H9 (cell line): ENCODE data around the gene SERPINB8. TPM values are rescaled to one million over a fixed set of nuclear protein-coding genes. Genes with fewer than 3 reads are reported as not detected.

ENCODE experiments used
- DNase-seq: peaks from one replicate; pipeline ENCODE4 v3.0.0-alpha.2; 2017
- H2AFZ ChIP-seq: one replicate; pipeline ENCODE4 v1.6.1; 2013; ENCODE audit warnings: mild to moderate bottlenecking, low read length, control low read depth, moderate library complexity
- H2AK5ac ChIP-seq: 2 replicates; pipeline ENCODE4 v1.6.1; 2013; ENCODE audit warnings: low read length, control low read depth, mixed read lengths; ENCODE audit not compliant: insufficient read length
- H2BK120ac ChIP-seq: one replicate; pipeline ENCODE4 v1.6.1; 2013; ENCODE audit warnings: low read depth, mild to moderate bottlenecking, low read length, control low read depth, inconsistent platforms; ENCODE audit not compliant: poor library complexity, severe bottlenecking
- H2BK12ac ChIP-seq: 2 replicates; pipeline ENCODE4 v1.6.1; 2013; ENCODE audit warnings: low read length, control low read depth, mixed read lengths, low read depth; ENCODE audit not compliant: insufficient read length
- H2BK15ac ChIP-seq: 2 replicates; pipeline ENCODE4 v1.6.1; 2013; ENCODE audit warnings: low read depth, low read length, control low read depth
- H2BK20ac ChIP-seq: one replicate; pipeline ENCODE4 v1.6.1; 2013; ENCODE audit warnings: low read depth, mild to moderate bottlenecking, low read length, control low read depth, inconsistent platforms; ENCODE audit not compliant: poor library complexity, severe bottlenecking
- H2BK5ac ChIP-seq: 2 replicates; pipeline ENCODE4 v1.6.1; 2013; ENCODE audit warnings: low read length, control low read depth, mixed read lengths; ENCODE audit not compliant: insufficient read length
- H3K14ac ChIP-seq: 2 replicates; pipeline ENCODE4 v1.6.1; 2013; ENCODE audit warnings: low read length, control low read depth; ENCODE audit not compliant: insufficient read depth
- H3K18ac ChIP-seq: 2 replicates; pipeline ENCODE4 v1.6.1; 2013; ENCODE audit warnings: low read depth, mild to moderate bottlenecking, mixed read lengths, low read length, control low read depth; ENCODE audit not compliant: insufficient read length
- H3K23ac ChIP-seq: 2 replicates; pipeline ENCODE4 v1.6.1; 2013; ENCODE audit warnings: low read length, control low read depth, mixed read lengths, low read depth; ENCODE audit not compliant: insufficient read length
- H3K23me2 ChIP-seq: 2 replicates; pipeline ENCODE4 v1.6.1; 2013; ENCODE audit warnings: low read depth, mild to moderate bottlenecking, mixed read lengths, low read length, control low read depth; ENCODE audit not compliant: insufficient read length, poor library complexity, severe bottlenecking
- H3K27ac ChIP-seq: 2 replicates; pipeline ENCODE4 v1.5.1; 2013; ENCODE audit warnings: low read length, control low read depth, mixed read lengths, low read depth; ENCODE audit not compliant: insufficient read length
- H3K27me3 ChIP-seq: 2 replicates; pipeline ENCODE4 v1.6.1; 2013; ENCODE audit warnings: low read length, control low read depth, inconsistent platforms; ENCODE audit not compliant: insufficient read depth
- H3K4ac ChIP-seq: 2 replicates; pipeline ENCODE4 v1.6.1; 2013; ENCODE audit warnings: low read depth, mild to moderate bottlenecking, control low read depth, inconsistent platforms, low read length, moderate library complexity
- H3K4me1 ChIP-seq: 2 replicates; pipeline ENCODE4 v1.6.1; 2013; ENCODE audit warnings: low read length, control low read depth, inconsistent platforms; ENCODE audit not compliant: insufficient read depth
- H3K4me2 ChIP-seq: 2 replicates; pipeline ENCODE4 v1.6.1; 2013; ENCODE audit warnings: low read length, control low read depth, mixed read lengths; ENCODE audit not compliant: insufficient read length, insufficient read depth
- H3K56ac ChIP-seq: 2 replicates; pipeline ENCODE4 v1.6.1; 2013; ENCODE audit warnings: low read depth, mild to moderate bottlenecking, mixed read lengths, low read length, control low read depth; ENCODE audit not compliant: insufficient read length
- H3K79me1 ChIP-seq: 2 replicates; pipeline ENCODE4 v1.6.1; 2013; ENCODE audit warnings: low read depth, mild to moderate bottlenecking, moderate library complexity, low read length, control low read depth, inconsistent platforms; ENCODE audit not compliant: insufficient read depth, poor library complexity, severe bottlenecking
- H3K79me2 ChIP-seq: 2 replicates; pipeline ENCODE4 v1.6.1; 2013; ENCODE audit warnings: low read length, control low read depth, inconsistent platforms; ENCODE audit not compliant: insufficient read depth
- H3K9ac ChIP-seq: 2 replicates; pipeline ENCODE4 v1.6.1; 2013; ENCODE audit warnings: low read length, control low read depth, mixed read lengths; ENCODE audit not compliant: insufficient read length; ENCODE audit errors: extremely low read depth
- H3K9me3 ChIP-seq: one replicate; pipeline ENCODE4 v1.6.1; 2013; ENCODE audit warnings: low read depth, low read length, inconsistent platforms; ENCODE audit not compliant: control insufficient read depth
- H3T11ph ChIP-seq: one replicate; pipeline ENCODE4 v1.6.1; 2013; ENCODE audit warnings: mild to moderate bottlenecking, low read length, control low read depth, inconsistent platforms
- H4K20me1 ChIP-seq: one replicate; pipeline ENCODE4 v1.6.1; 2013; ENCODE audit not compliant: control insufficient read depth, insufficient read length, insufficient read depth
- H4K5ac ChIP-seq: 2 replicates; pipeline ENCODE4 v1.6.1; 2013; ENCODE audit warnings: low read depth, mild to moderate bottlenecking, mixed read lengths, low read length, control low read depth; ENCODE audit not compliant: insufficient read length
- H4K8ac ChIP-seq: replicated peaks from 2 replicates; pipeline ENCODE4 v1.6.1; 2013; ENCODE audit warnings: low read length, control low read depth, mixed read lengths, low read depth; ENCODE audit not compliant: insufficient read length
- H4K91ac ChIP-seq: 2 replicates; pipeline ENCODE4 v1.6.1; 2013; ENCODE audit warnings: low read depth, mild to moderate bottlenecking, moderate library complexity, mixed read lengths, low read length, control low read depth; ENCODE audit not compliant: insufficient read length
- H3K27ac Mint-ChIP-seq, 3 experiments: 2 replicates in 2 of 3; 3 replicates in 1 of 3; pipeline ENCODE4 v1.8.0; 2020 to 2021; ENCODE audit warnings: mixed read lengths in 3 of 3, mild to moderate bottlenecking in 1 of 3, moderate library complexity in 1 of 3
- H3K27me3 Mint-ChIP-seq: 2 replicates; pipeline ENCODE4 v1.8.0; 2021; ENCODE audit warnings: low read depth, mild to moderate bottlenecking, moderate library complexity, mixed read lengths
- H3K36me3 Mint-ChIP-seq, 3 experiments: 2 replicates in 2 of 3; 3 replicates in 1 of 3; pipeline ENCODE4 v1.8.0; 2020 to 2021; ENCODE audit warnings: low read depth in 3 of 3, mixed read lengths in 3 of 3; ENCODE audit not compliant: insufficient read depth in 1 of 3
- H3K4me1 Mint-ChIP-seq, 2 experiments: 2 replicates each; pipeline ENCODE4 v1.8.0; 2020; ENCODE audit warnings: mixed read lengths in 2 of 2
- H3K4me3 Mint-ChIP-seq, 2 experiments: 2 replicates in 1 of 2; 3 replicates in 1 of 2; pipeline ENCODE4 v1.8.0; 2020 to 2021; ENCODE audit warnings: mild to moderate bottlenecking in 2 of 2, mixed read lengths in 2 of 2, moderate library complexity in 1 of 2
- H3K9me3 Mint-ChIP-seq, 2 experiments: 2 replicates in 1 of 2; 3 replicates in 1 of 2; pipeline ENCODE4 v1.8.0; 2020; ENCODE audit warnings: mild to moderate bottlenecking in 2 of 2, mixed read lengths in 2 of 2, moderate library complexity in 1 of 2
- WGBS: extraction: QIAGEN DNeasy Blood & Tissue Kit; methylation state at CpG from one replicate; pipeline ENCODE4 v1.1.7; 2013; ENCODE audit warnings: missing lambda C conversion rate, low lambda C conversion rate, mixed read lengths; ENCODE audit not compliant: insufficient read length; ENCODE audit errors: extremely low coverage; 5-methylcytosine and 5-hydroxymethylcytosine counted together
- total RNA-seq: library from RNA; stranded (reverse); gene quantifications from 2 replicates; pipeline ENCODE4 v1.2.1, GENCODE V29; 2021
- TF ChIP-seq, protein P1 (sequence below): fragments of 200-600 bp; sonication (generic); conservative IDR thresholded peaks from 3 replicates; pipeline ENCODE4 v1.8.0; 2021; ENCODE audit warnings: antibody characterized with exemption, mild to moderate bottlenecking

The SERPINB8 gene
- total RNA-seq, 1 experiment from 2014 or later, result 2.1 TPM

DNA sequence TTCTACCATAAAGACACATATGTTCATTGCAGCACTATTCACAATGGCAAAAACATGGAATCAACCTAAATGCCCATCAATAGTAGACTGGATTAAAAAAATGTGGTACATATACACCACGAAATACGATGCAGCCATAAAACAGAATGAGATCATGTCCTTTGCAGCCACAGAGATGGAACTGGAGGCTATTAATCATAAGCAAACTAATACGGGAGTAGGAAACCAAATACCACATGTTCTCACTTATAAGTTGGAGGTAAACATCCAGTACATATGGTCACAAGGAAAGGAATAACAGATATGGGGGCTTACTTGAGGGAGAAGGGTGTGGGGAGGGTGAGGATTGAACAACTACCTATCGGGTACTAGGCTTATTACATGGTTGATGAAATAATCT is 13.1 kb upstream of the SERPINB8 start:
- Histone ChIP-seq H3K56ac (no peak overlapping the region), H3K27ac (no peak overlapping the region), H3K23ac (no peak overlapping the region), H3K79me1 (no peaks in the 10 kb centered on the region), H4K20me1 (no peaks in the 10 kb centered on the region), H3K23me2 (no peaks in the 10 kb centered on the region), H2BK15ac (no peak overlapping the region), H2BK120ac (no peak overlapping the region), H3T11ph (no peak overlapping the region), H2BK5ac (no peak overlapping the region), H3K9me3 (no peaks in the 10 kb centered on the region), H4K8ac (no peak overlapping the region), H2BK12ac (no peak overlapping the region), H2AFZ (no peak overlapping the region), H3K4ac (no peak overlapping the region), H4K91ac (no peak overlapping the region), H3K4me1 (no peaks in the 10 kb centered on the region), H3K18ac (no peak overlapping the region), H2BK20ac (no peak overlapping the region), H3K79me2 (no peaks in the 10 kb centered on the region), H3K14ac (no peak overlapping the region), H2AK5ac (no peak overlapping the region), H3K4me2 (no peak overlapping the region), H3K27me3 (no peaks in the 10 kb centered on the region), H3K9ac (no peak overlapping the region), H4K5ac (no peak overlapping the region)
- Mint-ChIP-seq H3K27ac (no peak overlapping the region), H3K9me3 (no peaks in the 10 kb centered on the region), H3K27me3 (no peaks in the 10 kb centered on the region; the same call in 1 of the 2 replicates), H3K4me3 (no peak overlapping the region), H3K4me1 (no peaks in the 10 kb centered on the region), H3K36me3 (no peaks in the 10 kb centered on the region)
- DNase-seq, result no peak
- WGBS, result no CpG with 5 or more reads among the region's 4 CpGs
- TF ChIP-seq, protein P1, sequence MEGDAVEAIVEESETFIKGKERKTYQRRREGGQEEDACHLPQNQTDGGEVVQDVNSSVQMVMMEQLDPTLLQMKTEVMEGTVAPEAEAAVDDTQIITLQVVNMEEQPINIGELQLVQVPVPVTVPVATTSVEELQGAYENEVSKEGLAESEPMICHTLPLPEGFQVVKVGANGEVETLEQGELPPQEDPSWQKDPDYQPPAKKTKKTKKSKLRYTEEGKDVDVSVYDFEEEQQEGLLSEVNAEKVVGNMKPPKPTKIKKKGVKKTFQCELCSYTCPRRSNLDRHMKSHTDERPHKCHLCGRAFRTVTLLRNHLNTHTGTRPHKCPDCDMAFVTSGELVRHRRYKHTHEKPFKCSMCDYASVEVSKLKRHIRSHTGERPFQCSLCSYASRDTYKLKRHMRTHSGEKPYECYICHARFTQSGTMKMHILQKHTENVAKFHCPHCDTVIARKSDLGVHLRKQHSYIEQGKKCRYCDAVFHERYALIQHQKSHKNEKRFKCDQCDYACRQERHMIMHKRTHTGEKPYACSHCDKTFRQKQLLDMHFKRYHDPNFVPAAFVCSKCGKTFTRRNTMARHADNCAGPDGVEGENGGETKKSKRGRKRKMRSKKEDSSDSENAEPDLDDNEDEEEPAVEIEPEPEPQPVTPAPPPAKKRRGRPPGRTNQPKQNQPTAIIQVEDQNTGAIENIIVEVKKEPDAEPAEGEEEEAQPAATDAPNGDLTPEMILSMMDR, result no peak
